CD4-positive, alpha-beta memory T cell (primary cell): Measurements from ENCODE around the gene ESCO1. TPM values are rescaled to one million over a fixed set of nuclear protein-coding genes. Genes with fewer than 3 reads are reported as not detected.
"Not testable (repeated sequence)": the region's sequence is repeated elsewhere in the genome, so short reads cannot be mapped to it uniquely, and the experiment has no call there.

ENCODE experiments used
- CTCF ChIA-PET: fragments of 350-600 bp; sonication (Branson Sonifier 250); formaldehyde crosslinking; loops from one replicate; lab custom pipeline; 2021; ENCODE audit warnings: inconsistent platforms; ENCODE audit not compliant: partially characterized antibody; lab: Charles Lee
- POLR2A ChIA-PET: fragments of 350-600 bp; sonication (Branson Sonifier 250); formaldehyde crosslinking; loops from one replicate; lab custom pipeline; 2021; ENCODE audit not compliant: partially characterized antibody; lab: Charles Lee
- DNase-seq, 5 donors: peaks; one replicate each; pipeline versions ENCODE4 v3.0.0 to v3.0.0-alpha.2; 2020 to 2022; ENCODE audit warnings: mixed read lengths in 1 of 5
- H3K27ac ChIP-seq: one replicate; pipeline ENCODE4 v1.7.0; 2013; ENCODE audit warnings: low read depth, low read length
- H3K27me3 ChIP-seq: 2 replicates; pipeline ENCODE4 v1.7.0; 2013; ENCODE audit warnings: mild to moderate bottlenecking, low read length, moderate library complexity; ENCODE audit not compliant: insufficient read depth
- H3K36me3 ChIP-seq: 2 replicates; pipeline ENCODE4 v1.7.0; 2013; ENCODE audit warnings: mild to moderate bottlenecking, low read length, moderate library complexity; ENCODE audit not compliant: insufficient read depth
- H3K4me1 ChIP-seq: 2 replicates; pipeline ENCODE4 v1.7.0; 2013; ENCODE audit warnings: mild to moderate bottlenecking, low read length, moderate library complexity; ENCODE audit not compliant: insufficient read depth
- H3K4me3 ChIP-seq, 2 donors: one replicate each; pipeline ENCODE4 v1.7.0; 2013; ENCODE audit warnings: low read length in 2 of 2, mild to moderate bottlenecking in 1 of 2
- H3K9me3 ChIP-seq, 2 donors: one replicate each; pipeline ENCODE4 v1.7.0; 2013; ENCODE audit warnings: low read length in 2 of 2, control low read depth in 1 of 2; ENCODE audit not compliant: control insufficient read depth in 1 of 2
- H3K27ac Mint-ChIP-seq, 7 donors: one replicate each; pipeline ENCODE4 v1.8.0; 2020 to 2021; ENCODE audit warnings: mixed read lengths in 7 of 7, mild to moderate bottlenecking in 6 of 7, inconsistent platforms in 3 of 7, moderate library complexity in 3 of 7
- H3K27me3 Mint-ChIP-seq, 2 donors: one replicate each; pipeline ENCODE4 v1.8.0; 2020 to 2021; ENCODE audit warnings: mixed read lengths in 2 of 2
- H3K36me3 Mint-ChIP-seq, 2 donors: one replicate each; pipeline ENCODE4 v1.8.0; 2020 to 2021; ENCODE audit warnings: mixed read lengths in 2 of 2, inconsistent platforms in 1 of 2, mild to moderate bottlenecking in 1 of 2
- H3K4me1 Mint-ChIP-seq, 4 donors: one replicate each; pipeline ENCODE4 v1.8.0; 2020 to 2021; ENCODE audit warnings: mixed read lengths in 4 of 4, mild to moderate bottlenecking in 1 of 4
- H3K4me3 Mint-ChIP-seq, 8 donors: one replicate each; pipeline ENCODE4 v1.8.0; 2020 to 2021; ENCODE audit warnings: mixed read lengths in 8 of 8, mild to moderate bottlenecking in 7 of 8, moderate library complexity in 6 of 8, inconsistent platforms in 3 of 8
- H3K9me3 Mint-ChIP-seq, 8 donors: one replicate each; pipeline ENCODE4 v1.8.0; 2020 to 2021; ENCODE audit warnings: mixed read lengths in 8 of 8, mild to moderate bottlenecking in 5 of 8, inconsistent platforms in 3 of 8, moderate library complexity in 1 of 8
- intact Hi-C: fragments of 100-400 bp; cut with micrococcal nuclease; formaldehyde crosslinking; loops from one replicate; pipeline ENCODE4 v1.15.1; 2023
- polyA plus RNA-seq, 2 donors: library from polyadenylated mRNA; unstranded; fragments of 300-500 nt; fragmentation: Illumina TruSeq; gene quantifications; one replicate each; pipeline ENCODE4 v1.2.3, GENCODE V29; 2021
- total RNA-seq, 2 experiments: library from RNA; stranded (reverse); gene quantifications; one replicate each; pipeline ENCODE4 v1.2.3, GENCODE V29; 2021

The ESCO1 gene
- total RNA-seq (10 to 100 TPM; 32.3 to 38.2 TPM), polyA plus RNA-seq (10 to 100 TPM in 1 of 2 donors, 1 to 10 TPM in 1; 4.6 to 11.9 TPM)

- Histone ChIP-seq H3K4me3 (peak within 1 kb of the TSS; percentile 90 to 98), H3K27me3 (no peaks in the 10 kb centered on the region), H3K27ac (peak within 1 kb of the TSS; percentile 93), H3K9me3 (no peaks in the 10 kb centered on the region), H3K36me3 (no peaks in the 10 kb centered on the region), H3K4me1 (peaks cover 35% of the 10 kb centered on the region)
- peak within 1 kb of the TSS; percentile 98 to 100 (median 99) for H3K27ac Mint-ChIP-seq
- DNase-seq, result peak; percentile 96 to 98 (median 98)
- H3K36me3 Mint-ChIP-seq, result peaks cover 0 to 6% of the 10 kb centered on the region in 2 donors
- H3K27me3 Mint-ChIP-seq, result no peaks in the 10 kb centered on the region
- POLR2A ChIA-PET, result interaction anchor here (0.6 to 3.4 kb wide), 29 partner anchors 11 to 489 kb away, joined by 3 to 144 read pairs (median 4); partner anchors contain the start of genes ABHD3, MIB1, ROCK1 and SNRPD1
- CTCF ChIA-PET, result interaction anchor here (0.7 to 8.3 kb wide), 35 partner anchors 10 to 1898 kb away, joined by 3 to 181 read pairs (median 5); partner anchors contain the start of genes MIB1 and SNRPD1
- peak within 1 kb of the TSS; percentile 93 to 99 (median 96) for H3K4me3 Mint-ChIP-seq
- peaks cover 0 to 4% (median 0%) of the 10 kb centered on the region in 8 donors for H3K9me3 Mint-ChIP-seq
- intact Hi-C loops, result loop anchor here (1.0 kb wide), 4 partner anchors 12 to 488 kb away; partner anchors contain the start of genes ABHD3, MIB1 and SNRPD1
- peaks cover 23 to 62% (median 29%) of the 10 kb centered on the region in 4 donors for H3K4me1 Mint-ChIP-seq
Observed at GRCh38 chr18:21600526-21601410, at the start of gene ESCO1. TSS of gene ESCO1 (minus strand) at chr18:21600704. CDS start at chr18:21574843, 25,861 bp downstream.

- H3K27ac Mint-ChIP-seq, DNase-seq, POLR2A ChIA-PET, H3K4me1 Mint-ChIP-seq, H3K4me3 ChIP-seq, H3K9me3 ChIP-seq, H3K36me3 Mint-ChIP-seq, intact Hi-C loops, H3K36me3 ChIP-seq, H3K27ac ChIP-seq, H3K4me3 Mint-ChIP-seq, H3K27me3 ChIP-seq, H3K4me1 ChIP-seq, H3K9me3 Mint-ChIP-seq, H3K27me3 Mint-ChIP-seq: not testable (repeated sequence)
- CTCF ChIA-PET, result interaction anchor here (0.6 to 1.3 kb wide), 4 partner anchors 12 to 1975 kb away, joined by 3 to 5 read pairs (median 3); partner anchors contain the start of gene ESCO1
Observed at GRCh38 chr18:21640375-21640774, 39.9 kb upstream of the ESCO1 start.

DNA sequence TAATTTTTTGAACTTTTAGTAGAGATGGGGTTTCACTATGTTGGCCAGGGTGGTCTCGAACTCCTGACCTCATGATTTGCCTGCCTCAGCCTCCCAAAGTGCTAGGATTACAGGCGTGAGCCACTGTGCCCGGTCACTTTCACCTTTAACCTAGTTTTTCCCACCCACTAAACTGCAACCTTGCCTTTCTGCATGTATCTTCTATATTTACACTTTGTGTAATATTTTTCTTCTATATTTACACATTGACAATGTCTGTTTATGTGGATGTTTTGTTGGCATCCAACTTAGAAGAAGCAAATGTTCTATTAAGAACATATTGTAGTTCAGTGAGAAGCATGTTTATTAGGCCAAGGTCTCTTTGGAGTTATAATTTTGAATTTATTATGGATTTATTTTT, 38.3 kb upstream of the ESCO1 start:
- Histone ChIP-seq H3K36me3 (no peaks in the 10 kb centered on the region), H3K4me1 (no peaks in the 10 kb centered on the region), H3K9me3 (no peaks in the 10 kb centered on the region), H3K27ac (no peak overlapping the region), H3K27me3 (no peaks in the 10 kb centered on the region), H3K4me3 (no peak overlapping the region)
- H3K4me3 Mint-ChIP-seq, result no peak overlapping the region
- ChIA-PET CTCF (interaction anchor here (0.7 to 1.1 kb wide), 2 partner anchors 13 to 27 kb away, joined by 3 to 4 read pairs; no protein-coding TSS in a partner anchor), POLR2A (no interaction called here)
- H3K27ac Mint-ChIP-seq, result peak overlapping the region in 2 of 7 donors; percentile 25 to 75
- peaks cover 0 to 3% (median 1%) of the 10 kb centered on the region in 4 donors for H3K4me1 Mint-ChIP-seq
- peaks cover 3 to 4% of the 10 kb centered on the region in 2 donors for H3K36me3 Mint-ChIP-seq
- intact Hi-C loops, result no loop called here
- no peaks in the 10 kb centered on the region for H3K27me3 Mint-ChIP-seq
- DNase-seq, result no peak
- no peaks in the 10 kb centered on the region for H3K9me3 Mint-ChIP-seq

GRCh38 chr18:21636769-21637168, 36.3 kb upstream of the ESCO1 start:
- H3K36me3 ChIP-seq, result no peaks in the 10 kb centered on the region
- no peaks in the 10 kb centered on the region for H3K4me1 ChIP-seq
- no peak overlapping the region for H3K4me3 Mint-ChIP-seq
- CTCF ChIA-PET, result interaction anchor here (1.2 kb wide), 1 partner anchor 36 kb away, joined by 3 read pairs; no protein-coding TSS in a partner anchor
- H3K4me3 ChIP-seq, result no peak overlapping the region
- no peak for DNase-seq
- no peaks in the 10 kb centered on the region for H3K9me3 Mint-ChIP-seq
- POLR2A ChIA-PET, result interaction anchor here (0.7 kb wide), 1 partner anchor 8 kb away, joined by 3 read pairs; no protein-coding TSS in a partner anchor
- H3K9me3 ChIP-seq, result no peaks in the 10 kb centered on the region
- H3K4me1 Mint-ChIP-seq, result peaks cover 0 to 3% (median 1%) of the 10 kb centered on the region in 4 donors
- intact Hi-C loops, result no loop called here
- peaks cover 4 to 7% of the 10 kb centered on the region in 2 donors for H3K36me3 Mint-ChIP-seq
- no peaks in the 10 kb centered on the region for H3K27me3 Mint-ChIP-seq
- peak overlapping the region in 2 of 7 donors; percentile 42 to 46 for H3K27ac Mint-ChIP-seq
- H3K27me3 ChIP-seq, result no peaks in the 10 kb centered on the region
- no peak overlapping the region for H3K27ac ChIP-seq

DNA sequence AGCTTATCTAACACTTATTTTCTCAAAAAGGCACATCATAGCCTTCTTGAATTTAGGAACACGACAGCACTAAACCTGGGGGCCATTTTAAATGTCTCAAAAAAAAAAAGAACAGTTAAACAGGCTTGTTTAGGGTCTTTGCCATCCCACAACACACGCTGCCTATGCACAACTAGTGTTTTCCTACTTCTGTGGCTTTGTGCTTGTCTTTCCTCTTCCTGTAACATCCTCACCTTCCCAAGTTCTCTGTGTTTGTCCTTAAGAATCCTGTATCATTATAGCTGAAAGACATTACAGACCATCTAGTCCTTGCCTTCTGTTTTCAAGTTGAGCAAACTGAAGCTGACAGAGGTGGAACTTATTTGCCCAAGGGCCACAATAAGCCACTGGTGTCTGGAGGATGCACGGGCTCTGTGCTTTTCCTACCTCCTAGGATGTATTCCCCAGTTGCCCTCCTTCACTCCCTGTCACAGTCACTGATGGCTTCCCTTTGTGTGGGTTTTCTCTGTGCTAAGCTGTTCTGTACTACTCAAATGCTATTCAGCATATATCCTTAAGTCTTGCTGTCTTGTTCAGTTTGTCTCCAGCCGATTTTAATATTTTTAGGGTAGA, 34.2 kb upstream of the ESCO1 start:
- intact Hi-C loops, result no loop called here

GRCh38 chr18:21632393-21632792, 31.9 kb upstream of the ESCO1 start:
- peak in 1 of 5 donors; percentile 6 for DNase-seq
- no peak overlapping the region for H3K4me3 ChIP-seq
- intact Hi-C loops, result no loop called here
- Mint-ChIP-seq H3K27ac (no peak overlapping the region), H3K9me3 (no peaks in the 10 kb centered on the region), H3K27me3 (no peaks in the 10 kb centered on the region), H3K4me3 (no peak overlapping the region), H3K36me3 (peaks cover 14 to 38% of the 10 kb centered on the region in 2 donors), H3K4me1 (peaks cover 9 to 19% (median 15%) of the 10 kb centered on the region in 4 donors)
- no peaks in the 10 kb centered on the region for H3K9me3 ChIP-seq
- ChIA-PET CTCF (interaction anchor here (0.6 to 1.5 kb wide), 6 partner anchors 10 to 218 kb away, joined by 3 to 4 read pairs (median 3); no protein-coding TSS in a partner anchor), POLR2A (no interaction called here)
- H3K27me3 ChIP-seq, result no peaks in the 10 kb centered on the region
- H3K36me3 ChIP-seq, result peaks cover 13% of the 10 kb centered on the region
- no peak overlapping the region for H3K27ac ChIP-seq
- peaks cover 16% of the 10 kb centered on the region for H3K4me1 ChIP-seq

More for the DNA sequence above, 34.2 kb upstream of the ESCO1 start:
- DNase-seq, result no peak
- Histone ChIP-seq H3K4me3 (no peak overlapping the region), H3K9me3 (no peaks in the 10 kb centered on the region), H3K27me3 (no peaks in the 10 kb centered on the region), H3K4me1 (no peaks in the 10 kb centered on the region), H3K27ac (no peak overlapping the region), H3K36me3 (peaks cover 5% of the 10 kb centered on the region)
- H3K4me1 Mint-ChIP-seq, result peaks cover 0 to 3% (median 1%) of the 10 kb centered on the region in 4 donors
- peaks cover 4 to 20% of the 10 kb centered on the region in 2 donors for H3K36me3 Mint-ChIP-seq
- ChIA-PET POLR2A (no interaction called here), CTCF (interaction anchor here (2.1 kb wide), 1 partner anchor 34 kb away, joined by 5 read pairs; the partner anchor contains the start of gene ESCO1)
- H3K27me3 Mint-ChIP-seq, result no peaks in the 10 kb centered on the region
- peak overlapping the region in 2 of 7 donors; percentile 32 to 89 for H3K27ac Mint-ChIP-seq
- no peaks in the 10 kb centered on the region for H3K9me3 Mint-ChIP-seq
- H3K4me3 Mint-ChIP-seq, result no peak overlapping the region
